ENCODE results near the gene EEF2. TPM values are rescaled to one million over a fixed set of nuclear protein-coding genes. Genes with fewer than 3 reads are reported as not detected.
A peak's percentile ranks its signal among the peaks of the same experiment; 100 is the strongest.

The EEF2 gene
- total and polyA plus RNA-seq, 2 donors (not counting 1 experiment from before 2014, with no cell fraction given): 1,449 to 3,167 TPM

DNA sequence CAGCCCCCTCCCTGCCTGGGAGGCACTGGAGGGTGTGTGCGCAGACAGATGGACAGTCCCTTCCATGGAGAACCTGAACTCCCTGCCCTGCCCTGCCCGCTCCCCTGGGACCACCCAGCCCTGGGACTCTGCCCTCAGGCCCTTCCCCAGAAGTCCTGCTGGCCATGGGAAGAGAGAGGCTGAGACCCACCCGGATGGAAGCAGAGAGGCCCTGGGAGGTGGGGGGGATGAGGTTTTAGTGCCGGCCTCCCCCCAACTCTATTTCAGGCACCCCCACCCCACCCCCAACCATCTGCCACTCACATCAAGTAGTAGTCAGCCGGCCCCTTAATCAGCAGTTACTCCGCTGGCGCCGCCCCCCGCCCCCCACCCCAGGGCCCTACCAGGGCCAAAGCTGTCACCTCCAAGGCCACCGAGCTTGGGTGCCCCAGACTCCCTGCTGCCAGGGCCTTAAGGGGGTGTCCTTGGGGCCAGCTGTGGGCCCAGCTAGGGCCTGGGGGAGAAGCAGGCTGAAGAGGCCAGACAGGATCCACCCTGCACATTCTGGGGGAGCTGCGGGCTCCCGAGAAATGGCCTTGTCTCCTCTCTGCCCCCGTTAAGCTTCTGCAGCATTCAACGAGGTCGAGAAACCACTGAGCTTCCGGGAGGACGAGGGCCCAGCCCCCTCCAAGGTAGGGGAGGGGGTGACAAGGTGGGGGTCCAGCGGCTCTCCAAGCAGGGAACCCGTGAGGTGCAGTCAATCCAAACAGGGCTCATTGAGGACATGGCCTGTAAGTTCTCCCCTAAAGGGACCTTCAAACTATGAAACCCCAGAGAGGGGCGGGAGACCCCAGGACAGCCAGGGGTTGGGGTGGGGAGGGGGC lies 35.0 kb downstream of the EEF2 start:
- Histone ChIP-seq H3K79me2 (ENCODE audit: control insufficient read depth, insufficient read depth, low read length) (no peaks in the 10 kb centered on the region), H3K4me1 (ENCODE audit: control insufficient read depth in 2 of 2, insufficient read depth in 2 of 2, low read length in 2 of 2) (peaks cover 7 to 11% of the 10 kb centered on the region in 2 donors), H4K20me1 (ENCODE audit: control insufficient read depth, insufficient read depth, low read length, poor library complexity, severe bottlenecking) (no peaks in the 10 kb centered on the region), H3K4me3 (ENCODE audit: control extremely low read depth in 1 of 5, extremely low read depth in 1 of 5, insufficient read depth in 1 of 5, low read depth in 2 of 5, low read length in 4 of 5) (peak overlapping the region in 1 of 5 experiments; percentile 41), H3K27me3 (replicated peaks in 1 of 4; ENCODE audit: control extremely low read depth in 1 of 4, control insufficient read depth in 3 of 4, insufficient read depth in 4 of 4, low read length in 3 of 4) (peaks cover 0 to 17% (median 0%) of the 10 kb centered on the region in 4 experiments), H2AFZ (ENCODE audit: insufficient read depth, low read depth, low read length, poor library complexity, severe bottlenecking) (peak overlapping the region; percentile 62), H3K36me3 (replicated peaks in 1 of 2; ENCODE audit: control extremely low read depth in 1 of 2, control insufficient read depth in 1 of 2, extremely low read depth in 1 of 2, insufficient read depth in 2 of 2, low read length in 1 of 2) (no peaks in the 10 kb centered on the region), H3K27ac (ENCODE audit: low read length in 2 of 2) (no peak overlapping the region), H3K9me3 (ENCODE audit: control extremely low read depth in 1 of 3, control insufficient read depth in 2 of 3, insufficient read depth in 1 of 3, low read length in 2 of 3) (no peaks in the 10 kb centered on the region), H3K9ac (ENCODE audit: low read length) (no peak overlapping the region), H3K4me2 (replicated peaks; ENCODE audit: low read depth, low read length, poor library complexity, severe bottlenecking) (peak overlapping the region; percentile 66)
- Mint-ChIP-seq H3K27me3 (peaks cover 6% of the 10 kb centered on the region), H3K4me3 (no peak overlapping the region), H3K27ac (no peak overlapping the region), H3K4me1 (peaks cover 6% of the 10 kb centered on the region), H3K9me3 (ENCODE audit: insufficient read depth) (no peaks in the 10 kb centered on the region)
- no peak for ATAC-seq (ENCODE audit: low read depth)
- ChIA-PET POLR2A (interaction anchor here (0.6 kb wide), 1 partner anchor 1871 kb away, joined by 6 read pairs; no protein-coding TSS in a partner anchor), CTCF (no interaction called here)
- 63% methylated on average over 8 of the region's 20 CpGs for WGBS (ENCODE audit: insufficient coverage)
- no peak for TF ChIP-seq EZH2 (IDR thresholded peaks at IDR 0.05; ENCODE audit: borderline replicate concordance, insufficient read depth, low read depth, low read length, poor library complexity, severe bottlenecking)
- TF ChIP-seq, protein P1, sequence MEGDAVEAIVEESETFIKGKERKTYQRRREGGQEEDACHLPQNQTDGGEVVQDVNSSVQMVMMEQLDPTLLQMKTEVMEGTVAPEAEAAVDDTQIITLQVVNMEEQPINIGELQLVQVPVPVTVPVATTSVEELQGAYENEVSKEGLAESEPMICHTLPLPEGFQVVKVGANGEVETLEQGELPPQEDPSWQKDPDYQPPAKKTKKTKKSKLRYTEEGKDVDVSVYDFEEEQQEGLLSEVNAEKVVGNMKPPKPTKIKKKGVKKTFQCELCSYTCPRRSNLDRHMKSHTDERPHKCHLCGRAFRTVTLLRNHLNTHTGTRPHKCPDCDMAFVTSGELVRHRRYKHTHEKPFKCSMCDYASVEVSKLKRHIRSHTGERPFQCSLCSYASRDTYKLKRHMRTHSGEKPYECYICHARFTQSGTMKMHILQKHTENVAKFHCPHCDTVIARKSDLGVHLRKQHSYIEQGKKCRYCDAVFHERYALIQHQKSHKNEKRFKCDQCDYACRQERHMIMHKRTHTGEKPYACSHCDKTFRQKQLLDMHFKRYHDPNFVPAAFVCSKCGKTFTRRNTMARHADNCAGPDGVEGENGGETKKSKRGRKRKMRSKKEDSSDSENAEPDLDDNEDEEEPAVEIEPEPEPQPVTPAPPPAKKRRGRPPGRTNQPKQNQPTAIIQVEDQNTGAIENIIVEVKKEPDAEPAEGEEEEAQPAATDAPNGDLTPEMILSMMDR (IDR thresholded peaks at IDR 0.05): no peak
- intact Hi-C loops (cut with micrococcal nuclease): no loop called here
- DNase-seq: no peak

GRCh38 chr19:3949294-3949693 lies 36.0 kb downstream of the EEF2 start:
- H3K36me3 ChIP-seq (replicated peaks in 1 of 2; ENCODE audit: control extremely low read depth in 1 of 2, control insufficient read depth in 1 of 2, extremely low read depth in 1 of 2, insufficient read depth in 2 of 2, low read length in 1 of 2): no peaks in the 10 kb centered on the region
- no peak overlapping the region for H3K4me3 Mint-ChIP-seq

More at GRCh38 chr19:3949294-3949693, 36.0 kb downstream of the EEF2 start:
- Mint-ChIP-seq H3K4me1 (peaks cover 6% of the 10 kb centered on the region), H3K9me3 (ENCODE audit: insufficient read depth) (no peaks in the 10 kb centered on the region), H3K27me3 (peaks cover 6% of the 10 kb centered on the region), H3K27ac (no peak overlapping the region)
- ATAC-seq (ENCODE audit: low read depth) (no peak), DNase-seq (no peak)
- Histone ChIP-seq H3K4me3 (ENCODE audit: control extremely low read depth in 1 of 5, extremely low read depth in 1 of 5, insufficient read depth in 1 of 5, low read depth in 2 of 5, low read length in 4 of 5) (no peak overlapping the region), H2AFZ (ENCODE audit: insufficient read depth, low read depth, low read length, poor library complexity, severe bottlenecking) (no peak overlapping the region), H3K4me2 (replicated peaks; ENCODE audit: low read depth, low read length, poor library complexity, severe bottlenecking) (no peak overlapping the region), H3K27ac (ENCODE audit: low read length in 2 of 2) (no peak overlapping the region), H3K4me1 (ENCODE audit: control insufficient read depth in 2 of 2, insufficient read depth in 2 of 2, low read length in 2 of 2) (peaks cover 7 to 11% of the 10 kb centered on the region in 2 donors), H3K79me2 (ENCODE audit: control insufficient read depth, insufficient read depth, low read length) (no peaks in the 10 kb centered on the region), H3K9me3 (ENCODE audit: control extremely low read depth in 1 of 3, control insufficient read depth in 2 of 3, insufficient read depth in 1 of 3, low read length in 2 of 3) (no peaks in the 10 kb centered on the region), H3K27me3 (replicated peaks in 1 of 4; ENCODE audit: control extremely low read depth in 1 of 4, control insufficient read depth in 3 of 4, insufficient read depth in 4 of 4, low read length in 3 of 4) (peaks cover 0 to 17% (median 0%) of the 10 kb centered on the region in 4 experiments), H3K9ac (ENCODE audit: low read length) (no peak overlapping the region), H4K20me1 (ENCODE audit: control insufficient read depth, insufficient read depth, low read length, poor library complexity, severe bottlenecking) (no peaks in the 10 kb centered on the region)
- intact Hi-C loops (cut with micrococcal nuclease): no loop called here
- TF ChIP-seq, protein P1 (IDR thresholded peaks at IDR 0.05): no peak
- TF ChIP-seq EZH2 (IDR thresholded peaks at IDR 0.05; ENCODE audit: borderline replicate concordance, insufficient read depth, low read depth, low read length, poor library complexity, severe bottlenecking): no peak
- ChIA-PET POLR2A (no interaction called here), CTCF (no interaction called here)
- 86% methylated on average over 6 of the region's 11 CpGs for WGBS (ENCODE audit: insufficient coverage)
